Measurements from ENCODE around the gene PLEKHH1.

Gene PLEKHH1

GRCh38 chr14:67609642-67610310 is 76.7 kb downstream of the PLEKHH1 start:
- H3K27ac ChIP-seq, result no peak overlapping the region
- TF ChIP-seq CTCF (IDR thresholded peaks at IDR 0.05), result no peak
- TF ChIP-seq ZFX (IDR thresholded peaks at IDR 0.05; ENCODE audit: borderline replicate concordance), result no peak

- no peak overlapping the region for H3K27ac ChIP-seq
- TF ChIP-seq CTCF (IDR thresholded peaks at IDR 0.05), result no peak
- no peak for TF ChIP-seq ZFX (IDR thresholded peaks at IDR 0.05; ENCODE audit: borderline replicate concordance)
Observed at GRCh38 chr14:67610491-67610890, 77.4 kb downstream of the PLEKHH1 start.

- H3K27ac ChIP-seq, result peak overlapping the region; percentile 76
- TF ChIP-seq ZFX (IDR thresholded peaks at IDR 0.05; ENCODE audit: borderline replicate concordance) (no peak), CTCF (IDR thresholded peaks at IDR 0.05) (peak; percentile 76)
Observed at GRCh38 chr14:67618617-67619063, 85.5 kb downstream of the PLEKHH1 start.

GRCh38 chr14:67619446-67620216 is 86.5 kb downstream of the PLEKHH1 start, which contains the start of gene ARG2:
Gene ARG2, plus strand, starts transcription at chr14:67619920. Its CDS starts 58 bp downstream, at chr14:67619978.
- TF ChIP-seq ZFX (IDR thresholded peaks at IDR 0.05; ENCODE audit: borderline replicate concordance), result no peak
- peak; percentile 42 for TF ChIP-seq CTCF (IDR thresholded peaks at IDR 0.05)
- H3K27ac ChIP-seq, result peak within 1 kb of the TSS; percentile 76

- peak overlapping the region; percentile 76; the same call in 1 of the 2 replicates for H3K27ac ChIP-seq
- TF ChIP-seq CTCF (IDR thresholded peaks at IDR 0.05) (no peak), ZFX (IDR thresholded peaks at IDR 0.05; ENCODE audit: borderline replicate concordance) (no peak)
Observed at GRCh38 chr14:67620217-67620785, 87.2 kb downstream of the PLEKHH1 start.

- H3K27ac ChIP-seq, result no peak overlapping the region
- no peak for TF ChIP-seq CTCF (IDR thresholded peaks at IDR 0.05)
- TF ChIP-seq ZFX (IDR thresholded peaks at IDR 0.05; ENCODE audit: borderline replicate concordance), result no peak
Observed at GRCh38 chr14:67622675-67623074, 89.6 kb downstream of the PLEKHH1 start.
